ENCODE data around the gene KLF11. TPM values are rescaled to one million over a fixed set of nuclear protein-coding genes. Genes with fewer than 3 reads are reported as not detected.

Gene KLF11
- total RNA-seq: 8.7 and 10.7 TPM in 2 replicates

DNA sequence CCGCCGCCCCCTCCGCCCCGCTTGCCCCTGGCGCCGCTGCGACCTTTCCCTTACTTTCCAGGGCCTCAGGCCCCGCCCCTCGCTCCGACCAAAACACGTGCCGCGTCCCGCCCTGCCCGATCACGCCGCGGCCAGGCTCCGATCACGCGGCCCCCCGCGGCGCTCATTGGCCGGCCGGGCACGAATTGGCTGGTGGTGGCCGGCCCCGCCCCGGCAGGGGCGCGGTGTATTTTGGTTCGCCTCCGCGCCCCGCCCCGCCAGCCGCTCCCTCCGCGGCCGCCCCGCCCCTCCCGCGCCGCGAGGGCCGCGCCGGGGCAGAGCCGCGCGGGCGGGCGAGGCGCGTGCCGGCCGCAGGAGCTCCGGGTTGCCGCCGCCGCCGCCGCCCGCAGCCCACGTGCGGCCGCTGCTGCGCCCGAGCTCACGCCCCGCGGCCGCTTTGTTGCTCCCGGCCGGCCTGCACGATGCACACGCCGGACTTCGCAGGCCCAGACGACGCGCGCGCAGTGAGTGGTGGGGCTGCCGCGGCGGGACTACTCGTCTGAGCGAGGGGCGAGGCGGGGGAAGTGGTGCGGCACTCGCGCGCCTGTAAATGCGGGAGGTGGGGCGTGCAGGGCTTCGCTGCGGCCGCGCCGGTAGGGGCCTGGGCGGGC, at the start of gene KLF11:
Gene KLF11, plus strand, starts transcription at position 295 of the 650 bp plus-strand sequence. Its CDS starts 167 bp downstream, at position 462.

DNA sequence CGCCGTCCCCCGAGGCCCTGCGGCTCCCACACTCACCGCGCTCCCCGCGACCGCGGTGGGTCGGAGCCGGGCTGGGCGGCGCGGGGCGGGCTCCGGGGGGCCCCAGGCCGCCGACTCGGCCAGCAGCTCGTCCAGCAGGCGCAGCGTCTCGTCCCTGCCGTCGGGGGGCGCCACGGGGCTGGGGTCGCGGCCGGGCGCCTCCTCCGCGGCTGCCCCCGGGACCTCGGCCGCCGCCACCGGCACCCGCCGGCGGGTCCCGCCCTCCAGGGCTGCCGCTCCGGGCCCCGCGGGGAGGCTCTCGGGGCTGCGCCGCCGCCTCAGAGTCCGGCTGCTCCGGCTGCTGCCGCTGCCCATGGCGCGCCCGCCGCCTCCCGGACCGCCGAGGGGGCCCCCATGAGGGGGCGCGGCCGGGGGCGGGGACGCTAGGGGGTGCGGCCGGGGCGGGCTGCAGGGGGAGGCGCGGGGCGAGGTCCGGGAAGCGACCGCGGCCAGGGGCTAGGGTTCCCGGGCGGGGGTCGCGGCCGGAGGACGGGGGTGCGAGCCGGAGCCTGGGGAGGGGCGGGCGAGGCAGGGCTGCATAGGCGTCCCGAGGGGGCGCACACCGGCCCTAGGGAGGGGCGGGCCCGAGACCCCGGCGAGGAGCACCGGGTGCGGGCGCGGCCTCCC, 36.7 kb downstream of the KLF11 start, which contains the start of gene CYS1:
Gene CYS1, minus strand, starts transcription at position 542 of the 666 bp plus-strand sequence. Its CDS starts 188 bp downstream, at position 354.

Other genes with a start within 250 kb of the KLF11 start
- gene TAF1B, start 200.1 kb upstream of the KLF11 start, total RNA-seq: 14.0 and 14.5 TPM in 2 replicates
- gene GRHL1, start 91.9 kb upstream of the KLF11 start, total RNA-seq: 0.73 and 0.94 TPM in 2 replicates
- 1.3 TPM in 1 of 2 replicates, not detected in the other for gene CYS1, start 36.9 kb downstream of the KLF11 start, total RNA-seq
- 149 and 173 TPM in 2 replicates for gene RRM2, start 79.2 kb downstream of the KLF11 start, total RNA-seq